Activated CD4-positive, CD25-positive, alpha-beta regulatory T cell treated with anti-CD3 and anti-CD28 coated beads, Interleukin-2, amount 50 U/mL, for 24 hours (primary cell): Measurements from ENCODE around the gene CLEC18A.
"Not testable (repeated sequence)": the region's sequence is repeated elsewhere in the genome, so short reads cannot be mapped to it uniquely, and the experiment has no call there.

Source experiments
- ATAC-seq, 2 donors: fragments of 150-1000 bp; cut with Tn5 transposase; one replicate each; pipeline ENCODE4 v1.10.0; 2021; ENCODE audit warnings: mild to moderate bottlenecking in 1 of 2, moderate library complexity in 1 of 2

The CLEC18A gene

DNA sequence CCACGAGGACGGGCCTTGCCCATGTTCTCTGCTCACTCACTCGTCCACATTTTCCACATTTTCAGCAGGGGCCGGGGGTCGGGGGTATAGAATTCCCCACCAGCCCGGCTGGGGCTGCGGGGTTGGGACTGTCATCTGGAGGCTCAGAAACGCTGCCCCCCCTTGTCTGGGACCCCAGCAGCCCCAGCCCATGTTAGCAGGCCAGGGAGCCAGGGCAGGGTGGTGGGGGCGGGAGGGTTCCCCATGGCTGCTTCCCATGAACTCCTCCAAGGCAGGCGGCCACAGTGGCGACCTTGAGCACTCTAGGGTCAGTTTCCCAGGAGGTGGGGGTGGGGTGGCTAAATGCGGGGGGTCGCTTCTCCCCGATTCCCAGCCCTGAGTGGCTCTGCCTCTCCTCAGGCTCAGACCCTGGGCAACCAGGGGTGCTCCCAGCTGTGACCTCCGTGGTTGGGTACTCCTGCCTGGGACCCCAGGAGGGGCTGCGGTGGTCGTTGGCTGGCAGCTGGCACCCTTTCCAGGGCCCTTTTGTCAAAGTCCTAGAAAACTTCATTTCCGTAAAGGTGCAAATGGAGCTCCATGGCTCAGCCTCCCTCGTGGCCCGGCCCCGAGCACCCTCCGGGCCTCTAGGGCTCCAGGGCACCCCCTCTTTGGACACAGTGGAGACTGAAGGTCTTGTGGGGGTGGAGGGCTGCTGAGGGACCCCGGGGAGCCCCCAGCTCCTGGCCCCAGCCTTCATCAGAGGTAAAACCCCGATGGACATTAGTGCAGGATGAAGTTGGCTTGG lies 1.6 kb downstream of the CLEC18A start:
- not testable (repeated sequence) for ATAC-seq

DNA sequence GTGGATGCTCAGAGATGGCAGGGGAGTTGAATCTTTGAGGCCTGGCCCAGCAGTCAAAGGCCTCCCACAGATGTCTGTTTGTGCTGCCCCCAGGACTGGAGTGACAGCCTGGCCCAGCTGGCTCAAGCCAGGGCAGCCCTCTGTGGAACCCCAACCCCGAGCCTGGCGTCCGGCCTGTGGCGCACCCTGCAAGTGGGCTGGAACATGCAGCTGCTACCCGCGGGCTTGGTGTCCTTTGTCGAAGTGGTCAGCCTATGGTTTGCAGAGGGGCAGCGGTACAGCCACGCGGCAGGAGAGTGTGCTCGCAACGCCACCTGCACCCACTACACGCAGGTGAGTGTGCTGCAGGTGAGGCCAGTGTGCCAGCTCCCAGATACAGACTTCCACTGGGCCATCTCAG lies 3.1 kb downstream of the CLEC18A start:
- ATAC-seq = not testable (repeated sequence)

DNA sequence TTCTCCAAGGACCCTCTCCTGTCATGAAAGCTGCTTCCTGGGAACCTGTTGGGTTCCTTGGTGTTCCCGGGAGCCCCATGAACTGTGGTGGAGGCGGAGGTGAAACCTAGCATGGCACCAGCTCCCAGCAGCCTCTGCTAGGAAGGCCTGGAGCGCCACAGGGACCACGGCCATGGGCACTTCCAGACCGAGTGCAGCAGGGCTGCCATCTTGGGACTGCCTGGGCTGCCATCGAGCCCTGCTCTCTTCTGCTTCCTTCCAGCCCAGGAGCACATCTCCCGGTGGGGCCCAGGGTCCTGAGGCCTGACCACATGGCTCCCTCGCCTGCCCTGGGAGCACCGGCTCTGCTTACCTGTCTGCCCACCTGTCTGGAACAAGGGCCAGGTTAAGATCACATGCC lies 12.2 kb downstream of the CLEC18A start:
- not testable (repeated sequence) for ATAC-seq

DNA sequence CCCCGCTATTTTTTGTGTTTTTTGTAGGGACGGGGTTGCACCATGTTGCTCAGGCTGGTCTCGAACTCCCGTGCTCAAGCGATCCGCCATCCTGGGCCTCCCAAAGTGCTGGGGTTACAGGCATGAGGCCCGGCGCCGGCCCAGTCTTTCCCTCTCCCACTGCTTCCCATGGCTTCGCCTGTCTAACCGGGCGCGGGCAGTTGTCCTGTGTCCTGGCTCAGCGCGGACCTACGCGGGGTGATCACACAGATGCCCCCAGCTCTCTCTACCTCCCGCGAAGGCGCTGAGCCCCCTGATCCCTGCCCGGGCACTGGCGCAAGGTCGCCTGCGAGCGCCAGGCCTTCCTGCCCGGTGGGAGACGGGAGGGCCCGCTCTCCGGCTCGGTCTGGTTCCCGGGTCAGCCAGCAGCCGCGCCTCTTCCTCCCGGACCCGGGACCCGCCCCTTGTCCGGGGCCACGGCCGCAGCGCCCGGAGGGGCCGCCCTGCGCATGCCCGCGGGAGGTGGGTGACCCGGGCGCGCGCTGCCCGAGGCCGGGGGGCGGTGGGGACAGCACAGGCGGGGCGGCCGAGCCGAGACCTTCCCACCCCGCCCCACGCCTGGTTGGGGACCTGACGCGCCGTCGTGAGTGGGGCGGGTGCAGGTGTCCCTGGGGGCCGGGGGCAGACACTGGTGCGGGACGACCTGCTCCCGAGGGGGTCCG lies 14.0 kb downstream of the CLEC18A start:
- ATAC-seq = not testable (repeated sequence)

DNA sequence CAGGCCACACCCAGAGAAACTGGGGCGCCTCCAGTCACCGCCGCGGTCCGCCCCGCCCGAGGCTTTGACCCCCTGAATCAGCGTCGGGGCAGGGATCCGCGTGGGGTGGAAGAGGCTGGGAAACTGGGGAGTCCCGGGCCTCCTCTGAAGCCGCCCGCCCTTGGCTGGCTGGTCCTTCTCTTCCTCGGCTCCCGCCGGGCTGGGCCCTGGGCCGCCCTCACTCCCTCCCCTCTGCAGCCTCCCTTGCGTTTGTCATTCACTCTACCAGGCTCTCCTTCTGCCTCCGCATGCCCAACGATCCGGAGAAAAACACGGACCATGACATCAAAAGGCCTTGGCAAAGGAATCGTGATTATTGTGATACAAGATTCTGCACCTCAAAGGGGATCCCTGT lies 14.5 kb downstream of the CLEC18A start:
- not testable (repeated sequence) for ATAC-seq

DNA sequence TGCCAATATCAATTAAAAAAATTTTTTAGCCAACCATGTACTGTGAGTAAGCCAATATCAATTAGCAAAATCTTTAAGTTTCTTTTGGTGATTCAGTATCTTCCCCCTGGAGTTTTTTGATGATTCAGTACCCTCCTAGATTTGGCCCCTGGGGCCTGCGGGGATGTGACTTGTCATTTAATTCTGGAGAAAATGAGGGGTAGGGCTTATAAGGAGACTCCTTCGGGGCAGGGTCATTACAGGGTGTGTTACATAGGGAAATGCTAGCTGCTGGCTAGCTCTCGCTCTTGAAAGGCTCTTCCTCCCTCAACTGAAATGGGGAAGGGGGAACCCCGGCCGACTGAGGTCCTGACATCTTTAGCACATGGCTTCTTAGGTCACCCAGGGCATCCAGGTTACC lies 16.6 kb downstream of the CLEC18A start:
- ATAC-seq = peak in 1 of 2 donors; percentile 57

DNA sequence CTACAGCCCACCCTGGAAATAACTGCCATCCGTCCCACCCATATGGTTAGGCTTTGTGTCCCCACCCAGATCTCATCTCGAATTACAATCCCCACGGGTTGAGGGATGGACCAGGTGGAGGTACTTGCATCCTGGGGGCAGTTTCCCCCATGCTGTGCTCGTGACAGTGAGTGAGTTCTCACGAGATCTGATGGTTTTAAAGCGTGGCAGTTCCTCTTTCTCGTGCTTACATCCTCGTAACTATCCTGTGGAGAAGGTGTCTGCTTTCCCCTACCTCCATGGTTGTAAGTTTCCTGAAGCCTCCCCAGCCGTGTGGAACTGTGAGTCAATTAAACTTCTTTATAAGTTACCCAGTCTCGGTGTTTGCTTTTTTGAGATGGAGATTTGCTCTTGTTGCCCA lies 17.0 kb downstream of the CLEC18A start:
- ATAC-seq = not testable (repeated sequence)

DNA sequence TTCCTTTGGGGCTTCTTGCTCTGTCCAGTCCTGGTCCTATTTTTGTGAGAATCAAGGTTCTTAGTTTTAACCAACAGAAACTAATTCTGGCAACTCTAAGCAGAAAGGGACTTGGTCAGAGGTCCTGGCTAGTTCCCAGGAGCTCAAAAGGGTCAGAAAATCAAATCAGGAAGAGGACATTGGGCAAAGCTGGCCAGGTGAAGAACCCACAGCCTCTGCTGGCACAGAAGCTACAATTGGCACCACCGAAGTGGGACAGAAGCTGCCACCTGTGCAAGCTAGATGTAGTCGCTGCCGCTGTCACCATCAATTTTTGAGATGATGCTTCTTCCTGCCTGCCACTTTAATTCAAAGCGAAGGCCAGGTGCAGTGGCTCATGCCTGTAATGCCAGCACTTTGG lies 18.5 kb downstream of the CLEC18A start:
- ATAC-seq = not testable (repeated sequence)

DNA sequence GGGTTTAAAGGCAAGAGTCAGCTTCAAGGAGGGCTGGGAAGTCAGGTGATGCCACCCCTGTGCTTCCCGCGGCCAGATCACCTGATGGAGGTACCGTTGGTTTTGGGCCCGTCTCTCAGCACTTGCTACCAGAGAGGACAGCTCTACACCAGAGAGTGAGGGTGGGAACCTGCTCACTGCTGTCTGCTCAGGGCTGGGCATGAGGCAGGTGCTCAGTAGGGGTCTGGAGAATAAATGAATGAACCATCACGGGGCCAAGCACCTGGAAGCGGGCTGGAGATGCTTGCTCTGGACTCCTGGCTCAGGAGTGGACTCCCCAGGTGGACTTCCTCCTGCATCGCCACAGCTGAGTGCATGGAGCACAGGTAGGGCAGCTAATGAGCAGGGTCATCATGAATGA lies 21.0 kb downstream of the CLEC18A start:
- not testable (repeated sequence) for ATAC-seq

DNA sequence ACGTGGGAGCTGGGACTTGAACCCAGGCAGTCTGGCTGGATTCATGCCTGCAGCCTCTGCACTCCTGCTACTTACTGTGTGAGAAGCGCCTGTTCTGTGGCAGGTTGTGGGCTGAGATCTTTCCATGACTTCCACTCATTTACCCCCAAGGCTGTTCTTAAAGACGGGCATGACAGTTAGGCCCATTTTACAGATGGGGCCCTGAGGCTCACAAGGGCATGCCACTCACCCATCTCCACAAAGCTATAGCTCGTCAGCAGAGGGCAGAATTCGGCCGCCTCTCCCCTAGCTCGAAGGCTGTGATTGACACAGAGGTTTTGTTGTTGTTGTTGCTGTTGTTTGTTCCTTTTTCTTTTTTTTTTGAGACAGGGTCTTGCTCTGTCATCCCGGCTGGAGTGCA lies 21.8 kb downstream of the CLEC18A start:
- ATAC-seq = not testable (repeated sequence)

DNA sequence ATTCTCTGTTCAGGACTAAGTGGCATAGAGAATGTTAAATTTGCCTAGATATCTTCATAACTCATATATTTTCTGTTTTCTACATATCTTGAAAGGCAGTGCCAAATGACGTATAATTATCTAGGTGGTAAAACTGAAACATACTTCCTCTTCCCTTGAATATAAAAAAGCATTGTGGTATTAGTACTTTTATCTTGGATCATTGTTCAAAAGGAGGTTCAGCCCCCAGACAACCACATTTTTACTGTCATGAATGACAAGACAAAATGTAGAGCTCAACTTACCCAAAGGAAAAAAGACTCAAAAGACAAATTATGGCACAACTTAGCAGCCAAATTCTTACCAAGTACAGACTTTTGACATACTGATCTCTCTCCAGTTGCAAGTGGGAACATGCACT lies 34.1 kb downstream of the CLEC18A start:
- ATAC-seq = not testable (repeated sequence)

DNA sequence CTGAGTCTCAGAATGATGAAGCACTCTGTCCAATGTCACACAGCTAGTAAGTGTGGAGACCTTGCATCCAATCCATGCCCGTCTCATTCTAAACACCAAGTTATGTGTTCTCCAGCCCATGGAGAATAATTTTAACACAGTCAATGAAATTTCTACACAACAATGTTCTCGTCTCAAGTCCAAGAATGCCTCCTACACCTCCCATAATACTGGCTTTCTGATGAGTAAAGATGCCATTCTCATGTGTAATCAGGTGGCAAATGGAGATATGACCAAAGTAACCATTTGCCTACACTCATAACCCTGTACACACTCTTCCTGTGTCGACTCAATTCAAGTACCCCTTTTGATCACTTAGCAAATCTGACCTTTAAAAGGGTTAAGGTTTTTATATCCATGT lies 46.8 kb downstream of the CLEC18A start:
- ATAC-seq = not testable (repeated sequence)

DNA sequence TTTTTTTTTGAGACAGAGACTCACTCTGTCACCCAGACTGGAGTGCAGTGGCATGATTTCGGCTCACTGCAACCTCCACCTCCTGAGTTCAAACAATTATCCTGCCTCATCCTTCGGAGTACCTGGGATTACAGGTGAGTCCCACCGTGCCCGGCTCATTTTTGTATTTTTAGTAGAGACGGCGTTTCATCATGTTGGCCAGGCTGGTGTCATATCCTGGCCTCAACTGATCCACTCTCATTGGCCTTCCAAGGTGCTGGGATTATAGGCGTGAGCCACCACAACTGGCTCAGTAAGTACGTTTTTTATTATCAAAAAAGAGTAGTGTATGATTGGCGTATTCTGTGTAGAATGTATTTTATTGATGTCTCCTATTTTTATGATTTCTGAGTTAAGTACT lies 48.7 kb downstream of the CLEC18A start:
- ATAC-seq = not testable (repeated sequence)

DNA sequence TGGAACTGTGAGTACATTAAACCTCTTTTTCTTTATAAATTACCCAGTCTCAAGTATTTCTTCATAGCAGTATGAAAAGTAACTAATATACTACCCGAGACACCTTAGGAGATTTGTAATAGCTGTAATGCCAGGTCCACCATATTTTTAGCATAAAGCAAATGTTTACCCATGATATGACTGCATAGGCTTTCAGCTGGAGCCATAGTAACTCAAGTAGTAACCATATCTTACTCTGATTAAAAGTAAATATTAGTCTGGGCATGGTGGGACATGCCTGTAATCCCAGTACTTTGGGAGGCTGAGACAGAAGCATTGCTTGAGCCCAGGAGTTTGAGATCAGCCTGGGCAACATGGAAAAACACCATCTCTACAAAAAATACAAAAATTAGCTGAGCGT lies 52.4 kb downstream of the CLEC18A start:
- not testable (repeated sequence) for ATAC-seq

DNA sequence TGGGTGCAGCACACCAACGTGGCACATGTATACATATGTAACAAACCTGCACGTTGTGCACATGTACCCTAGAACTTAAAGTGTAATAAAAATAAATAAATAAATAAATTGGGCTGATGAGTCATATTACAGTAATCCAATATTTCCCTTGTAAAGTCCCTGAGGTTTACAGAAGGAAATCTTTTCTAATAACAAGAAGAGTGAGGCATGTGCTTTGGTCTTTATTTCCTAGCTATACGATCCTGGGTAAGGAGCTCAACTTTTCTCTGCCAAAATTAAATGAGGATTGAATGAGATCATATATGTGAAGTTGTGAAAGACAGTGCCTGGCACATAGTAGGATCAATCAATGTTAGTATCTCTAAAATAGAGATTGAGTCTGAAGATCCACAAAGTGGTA lies 57.5 kb downstream of the CLEC18A start:
- ATAC-seq = not testable (repeated sequence)

DNA sequence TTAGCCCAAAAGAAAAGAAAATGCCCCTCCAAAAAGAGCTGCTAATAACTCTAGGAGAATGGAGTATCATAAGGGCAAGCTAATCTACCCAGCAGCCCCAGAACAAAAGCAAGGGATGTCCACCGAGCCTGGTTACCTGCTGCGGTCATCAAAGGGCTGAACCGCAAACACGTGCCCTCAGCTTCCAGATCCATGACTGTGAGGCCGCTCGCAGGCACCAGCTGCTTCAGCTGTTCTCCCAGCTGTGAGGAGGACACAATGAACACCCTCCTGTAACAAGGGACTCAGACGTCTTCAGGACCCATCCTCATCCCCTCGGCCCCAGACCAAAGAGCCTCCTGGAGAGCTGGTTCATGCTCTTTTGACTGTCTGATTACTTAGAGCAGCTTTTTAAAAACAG lies 59.5 kb downstream of the CLEC18A start:
- ATAC-seq = not testable (repeated sequence)

DNA sequence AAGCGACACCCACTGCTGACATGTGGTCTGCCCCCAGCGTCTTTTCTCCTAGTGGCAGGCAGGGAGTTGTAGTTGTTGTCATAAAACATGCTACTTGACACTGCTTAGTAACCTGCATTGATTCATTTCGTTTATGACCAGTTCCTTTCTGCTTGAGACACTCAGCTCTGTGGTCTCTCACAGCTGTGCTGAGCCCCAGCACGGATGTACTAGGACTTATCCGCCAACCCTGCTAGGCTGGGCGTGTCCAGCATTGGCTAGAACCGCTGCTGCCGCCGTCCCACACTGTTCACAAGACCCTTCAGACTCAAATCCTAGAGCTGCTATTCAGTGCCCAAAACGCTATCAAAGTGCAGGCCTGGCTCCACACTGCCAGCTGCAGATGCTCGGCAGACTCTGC lies 60.0 kb downstream of the CLEC18A start:
- not testable (repeated sequence) for ATAC-seq

DNA sequence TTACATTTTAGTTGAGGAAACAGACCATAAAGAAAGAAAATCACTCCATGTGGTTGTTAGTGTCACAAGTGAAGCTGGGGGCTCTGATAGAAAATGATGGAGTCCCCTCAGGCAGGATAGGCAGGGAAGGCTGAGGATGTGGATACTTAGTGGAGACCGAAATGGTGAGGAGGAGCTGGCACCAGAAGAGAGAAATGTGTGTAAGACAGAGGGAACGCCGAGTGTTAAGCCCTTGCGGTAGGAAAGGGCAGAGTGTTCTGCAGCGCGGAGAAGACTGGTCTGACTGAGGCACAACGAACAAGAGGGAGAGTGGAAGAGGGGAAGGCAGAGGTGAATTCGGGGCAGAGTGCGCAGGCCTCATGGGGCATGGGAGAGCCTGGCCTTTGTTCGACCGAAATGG lies 61.2 kb downstream of the CLEC18A start:
- not testable (repeated sequence) for ATAC-seq

DNA sequence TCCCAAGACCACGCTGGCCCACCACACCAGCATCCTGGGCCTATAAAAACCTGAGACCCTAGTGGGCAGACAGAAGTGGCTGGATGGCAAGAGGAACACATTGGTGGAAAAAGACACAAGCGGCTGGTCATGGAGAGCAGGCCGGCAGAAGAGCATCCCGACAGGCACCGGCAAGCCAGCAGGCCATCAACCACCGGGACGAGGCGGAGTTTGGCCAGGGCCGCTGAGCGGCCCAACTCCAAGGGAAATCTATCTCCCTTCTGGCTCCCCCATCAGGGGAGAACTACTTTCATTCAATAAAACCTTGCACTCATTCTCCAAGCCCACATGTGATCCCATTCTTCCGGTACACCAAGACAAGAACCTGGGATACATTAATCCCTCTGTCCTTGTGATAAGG lies 61.8 kb downstream of the CLEC18A start:
- not testable (repeated sequence) for ATAC-seq
